Heart right ventricle (tissue), 16 donors: ENCODE results near the gene PLCH1. TPM values are rescaled to one million over a fixed set of nuclear protein-coding genes. Genes with fewer than 3 reads are reported as not detected.

Experiments used
- ATAC-seq, 8 donors: fragments of 200-7000 bp; cut with Tn5 transposase; one replicate each; pipeline ENCODE4 v1.9.1; 2020; ENCODE audit warnings: mild to moderate bottlenecking in 8 of 8, moderate library complexity in 8 of 8, moderate number of reproducible peaks in 1 of 8
- DNase-seq, 2 donors: peaks; one replicate each; pipeline ENCODE4 v3.0.0-alpha.2; 2020
- H3K27ac ChIP-seq, 10 donors: fragments of 200-600 bp; sonication (generic) in 2 of 10; one replicate each; pipeline versions ENCODE4 v1.5.0 to v1.8.0; 2020 to 2022; ENCODE audit warnings: mild to moderate bottlenecking in 3 of 10
- H3K27me3 ChIP-seq, 7 donors: fragments of 200-600 bp; one replicate each; pipeline ENCODE4 v1.8.0; 2021 to 2022; ENCODE audit warnings: mild to moderate bottlenecking in 2 of 7
- H3K36me3 ChIP-seq, 9 donors: fragments of 200-600 bp; sonication (generic) in 1 of 9; one replicate each; pipeline versions ENCODE4 v1.5.0 to v1.8.0; 2020 to 2022; ENCODE audit warnings: mild to moderate bottlenecking in 2 of 9
- H3K4me1 ChIP-seq, 9 donors: fragments of 200-600 bp; sonication (generic) in 1 of 9; one replicate each; pipeline versions ENCODE4 v1.5.0 to v1.8.0; 2020 to 2022; ENCODE audit warnings: mild to moderate bottlenecking in 4 of 9
- H3K4me3 ChIP-seq, 10 donors: fragments of 200-600 bp; sonication (generic) in 2 of 10; one replicate each; pipeline versions ENCODE4 v1.5.0 to v1.8.0; 2020 to 2022; ENCODE audit warnings: mild to moderate bottlenecking in 7 of 10, moderate library complexity in 2 of 10
- H3K9me3 ChIP-seq, 11 donors: fragments of 200-600 bp in 10 of 11; sonication (generic) in 2 of 11; one replicate each; pipeline versions ENCODE4 v1.5.0 to v1.8.0; 2013 to 2022; ENCODE audit warnings: mild to moderate bottlenecking in 2 of 11, control low read depth in 1 of 11, moderate library complexity in 1 of 11
- whole genome bisulfite sequencing, 2 donors: extraction: QIAGEN DNeasy Blood & Tissue Kit; methylation state at CpG; one replicate each; pipeline ENCODE4 v1.1.7; 2013; ENCODE audit warnings: inconsistent platforms in 1 of 2; 5-methylcytosine and 5-hydroxymethylcytosine counted together
- intact Hi-C, 10 donors: fragments of 100-400 bp; cut with DNase I; formaldehyde crosslinking; loops; one replicate each; pipeline versions ENCODE4 v1.11.1 to v1.14.2; 2022
- polyA plus RNA-seq, 2 donors: library from polyadenylated mRNA; stranded (reverse); fragments of 200-250 nt; gene quantifications; one replicate each; pipeline ENCODE4 v1.2.3, GENCODE V29; 2013
- total RNA-seq, 10 donors: library from RNA; stranded (reverse); fragmentation: NEBNext Ultra II Directional in 3 of 10; extraction: Animal tissue kit (Norgen Biotek cat#: 25700) in 3 of 10; gene quantifications; one replicate each; pipeline versions ENCODE4 v1.2.1 to v1.2.4, GENCODE V29; 2021 to 2023
- TF ChIP-seq, protein P1 (sequence below), 9 donors: fragments of 200-600 bp; sonication (generic) in 2 of 9; IDR thresholded peaks; one replicate each; pipeline versions ENCODE4 v1.5.0 to v1.8.0; 2021 to 2022; ENCODE audit warnings: antibody characterized with exemption in 9 of 9, mild to moderate bottlenecking in 5 of 9, moderate library complexity in 1 of 9
- donor health status: Arrhythmogenic right ventricular cardiomyopathy.
- donor health status: ischemic (EF 13 %, LVEDD 7.1; RV severe dilation, severe dysfunction).
- donor health status: healthy with polysubstance abuse.
- donor health status: DM: no; HTN: yes; CAD: no.
- donor health status: DM: no; HTN: no; CAD: no.
- donor health status: ischemic (EF 25% LVEDD 6.9; RV normal size, moderate dysfunction).
- donor health status: ischemic (EF 25% LVEDD 5.7; RV mildly dilated, moderate dysfunction).
- donor health status: healthy.
- donor health status: DM: yes; HTN: yes; CAD: no.
- donor health status: Ischemic cardiomyopathy.
- donor health status: ischemic (EF 35%, LVEDD 5.7; RV mildly dilated, moderate dysfunction).
- donor health status: nonischemic (EF 11% LVEDD 7.7; RV severe dilation, severe dysfunction).
- donor health status: DM: yes; HTN: yes; CAD: no.
- donor health status: PGD.
- donor health status: ischemic (EF 29% LVEDD 5.4; RV normal size, mild dysfunction).
- donor health status: nonischemic (EF 23%, LVEDD 6.1; RV moderate dilation, normal function).

The PLCH1 gene
- total and polyA plus RNA-seq, 12 donors: 0.13 to 2.1 (median 0.51) TPM

DNA sequence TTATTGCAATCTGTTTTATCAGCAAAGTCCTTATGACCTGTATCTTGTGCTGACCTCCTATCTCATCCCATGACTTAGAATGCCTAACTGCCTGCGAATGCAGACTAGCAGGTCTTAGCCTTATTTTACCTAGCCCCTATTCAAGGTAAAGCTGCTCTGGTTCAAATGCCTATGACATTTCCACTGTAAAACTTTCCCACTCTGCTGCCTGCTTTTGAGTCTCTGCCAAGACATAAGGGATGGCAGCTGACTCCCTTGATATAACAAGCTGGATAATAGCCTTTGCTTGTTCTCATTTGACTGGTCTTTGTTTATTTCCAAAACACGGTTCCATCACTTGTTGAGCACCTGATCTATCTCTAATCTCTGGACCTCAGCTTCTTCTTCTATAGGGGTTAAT is 319.5 kb downstream of the PLCH1 start:
- 55 to 63% methylated on average over 2 of the region's 2 CpGs for WGBS, 2 donors
- Histone ChIP-seq H3K4me3 (no peak overlapping the region), H3K4me1 (peaks cover 0 to 6% (median 0%) of the 10 kb centered on the region in 9 donors), H3K27ac (no peak overlapping the region), H3K27me3 (no peaks in the 10 kb centered on the region), H3K36me3 (no peaks in the 10 kb centered on the region), H3K9me3 (peaks cover 0 to 42% (median 15%) of the 10 kb centered on the region in 11 donors)
- intact Hi-C loops: no loop called here
- ATAC-seq (no peak), DNase-seq (no peak)
- TF ChIP-seq, protein P1, sequence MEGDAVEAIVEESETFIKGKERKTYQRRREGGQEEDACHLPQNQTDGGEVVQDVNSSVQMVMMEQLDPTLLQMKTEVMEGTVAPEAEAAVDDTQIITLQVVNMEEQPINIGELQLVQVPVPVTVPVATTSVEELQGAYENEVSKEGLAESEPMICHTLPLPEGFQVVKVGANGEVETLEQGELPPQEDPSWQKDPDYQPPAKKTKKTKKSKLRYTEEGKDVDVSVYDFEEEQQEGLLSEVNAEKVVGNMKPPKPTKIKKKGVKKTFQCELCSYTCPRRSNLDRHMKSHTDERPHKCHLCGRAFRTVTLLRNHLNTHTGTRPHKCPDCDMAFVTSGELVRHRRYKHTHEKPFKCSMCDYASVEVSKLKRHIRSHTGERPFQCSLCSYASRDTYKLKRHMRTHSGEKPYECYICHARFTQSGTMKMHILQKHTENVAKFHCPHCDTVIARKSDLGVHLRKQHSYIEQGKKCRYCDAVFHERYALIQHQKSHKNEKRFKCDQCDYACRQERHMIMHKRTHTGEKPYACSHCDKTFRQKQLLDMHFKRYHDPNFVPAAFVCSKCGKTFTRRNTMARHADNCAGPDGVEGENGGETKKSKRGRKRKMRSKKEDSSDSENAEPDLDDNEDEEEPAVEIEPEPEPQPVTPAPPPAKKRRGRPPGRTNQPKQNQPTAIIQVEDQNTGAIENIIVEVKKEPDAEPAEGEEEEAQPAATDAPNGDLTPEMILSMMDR (IDR thresholded peaks at IDR 0.05): no peak

DNA sequence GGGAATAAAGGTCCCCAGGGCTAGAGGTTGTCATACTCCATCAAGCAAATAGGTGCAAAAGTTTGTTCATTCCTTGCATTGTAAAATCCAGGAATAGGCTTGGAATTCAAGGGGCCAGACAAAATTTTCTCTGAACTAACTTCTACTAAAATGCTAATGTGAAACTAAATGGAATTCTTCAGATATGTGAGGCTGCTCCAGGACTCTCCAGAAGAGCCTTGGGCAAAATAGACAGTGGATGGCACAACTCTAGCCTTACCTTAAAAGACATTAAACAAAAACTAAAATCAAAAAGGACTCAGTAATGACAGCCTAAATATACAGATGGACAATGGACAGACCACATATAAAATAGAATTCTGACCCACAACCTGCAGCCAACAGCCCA is 320.6 kb downstream of the PLCH1 start:
- TF ChIP-seq, protein P1 (IDR thresholded peaks at IDR 0.05): no peak

DNA sequence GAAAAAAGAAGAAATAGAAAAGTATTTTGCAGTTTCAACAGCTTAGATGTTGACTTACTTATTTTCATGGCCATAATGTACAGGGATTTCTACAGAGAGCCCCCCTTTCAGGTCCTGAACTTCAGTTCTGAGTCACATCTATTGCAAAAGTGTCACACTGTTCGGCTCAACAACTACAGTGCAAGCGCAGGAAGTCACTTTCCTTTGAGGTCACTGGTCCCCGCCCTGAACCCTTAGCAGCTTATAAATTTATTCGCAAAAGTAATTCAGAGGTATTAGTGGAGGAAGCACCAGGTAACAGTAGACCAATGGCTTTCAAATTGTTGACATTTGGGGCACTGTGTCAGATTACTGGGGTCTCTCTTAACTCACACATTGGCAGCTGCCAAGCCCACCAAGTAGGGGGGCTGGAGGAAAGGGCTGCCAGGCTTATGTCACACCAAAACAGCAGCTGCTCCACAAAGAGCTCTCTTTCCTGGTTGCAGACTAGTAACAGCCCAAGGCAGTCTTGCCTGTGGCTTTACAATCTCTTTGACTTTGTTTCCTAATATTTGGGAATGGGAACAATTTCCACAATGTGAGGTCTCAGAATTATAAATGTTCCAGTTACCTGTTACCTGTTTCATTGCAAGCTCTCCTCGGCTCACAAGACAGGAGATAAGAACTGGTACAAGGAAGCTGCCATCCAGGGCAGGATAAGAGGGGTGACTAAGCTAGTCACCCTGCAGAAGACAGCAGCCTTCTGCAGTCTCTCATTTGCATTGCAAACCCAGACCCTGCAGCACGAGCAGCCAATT is 321.1 kb downstream of the PLCH1 start:
- H3K4me3 ChIP-seq: no peak overlapping the region
- H3K9me3 ChIP-seq: peaks cover 0 to 30% (median 6%) of the 10 kb centered on the region in 11 donors
- no peaks in the 10 kb centered on the region for H3K27me3 ChIP-seq
- H3K36me3 ChIP-seq: no peaks in the 10 kb centered on the region
- DNase-seq (no peak), ATAC-seq (no peak)
- TF ChIP-seq, protein P1 (IDR thresholded peaks at IDR 0.05): no peak
- WGBS, 2 donors: 63 to 66% methylated on average over 6 of the region's 6 CpGs
- H3K4me1 ChIP-seq: peaks cover 0 to 6% (median 0%) of the 10 kb centered on the region in 9 donors
- no peak overlapping the region for H3K27ac ChIP-seq
- intact Hi-C loops: no loop called here

More for the DNA sequence above, 320.6 kb downstream of the PLCH1 start:
- no peak overlapping the region for H3K27ac ChIP-seq
- ATAC-seq (no peak), DNase-seq (no peak)
- H3K4me1 ChIP-seq: peaks cover 0 to 6% (median 0%) of the 10 kb centered on the region in 9 donors
- no peak overlapping the region for H3K4me3 ChIP-seq
- H3K9me3 ChIP-seq: peaks cover 0 to 36% (median 11%) of the 10 kb centered on the region in 11 donors
- no peaks in the 10 kb centered on the region for H3K36me3 ChIP-seq
- no peaks in the 10 kb centered on the region for H3K27me3 ChIP-seq
- intact Hi-C loops: no loop called here

DNA sequence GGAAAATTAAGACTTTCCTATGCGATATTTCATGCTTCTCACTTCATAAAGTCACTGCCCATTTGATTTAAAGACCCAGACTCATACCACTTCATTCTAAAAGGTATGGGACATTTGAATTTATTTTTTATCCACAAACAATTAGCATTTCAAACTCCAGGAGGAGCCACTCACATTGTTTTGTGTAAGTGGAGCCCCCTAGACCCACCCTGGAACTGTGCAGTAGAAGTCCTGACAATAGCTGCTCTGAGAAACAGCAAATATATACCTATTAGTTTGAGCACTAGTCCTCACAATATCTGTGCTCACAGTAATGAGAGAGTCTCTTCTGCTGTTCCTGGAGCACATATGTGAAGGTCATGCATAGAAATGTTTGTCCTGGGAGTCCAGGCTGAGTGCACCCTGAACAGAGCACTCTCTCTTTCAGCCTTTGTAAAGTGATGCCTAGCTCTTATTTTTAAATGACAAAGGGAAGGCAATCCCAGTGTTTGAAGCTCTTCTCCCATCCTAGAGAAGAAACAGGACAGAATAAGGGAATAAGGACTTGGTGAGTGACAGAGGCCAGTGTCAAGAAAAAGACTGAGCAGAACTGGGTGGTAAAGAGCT is 323.9 kb downstream of the PLCH1 start:
- WGBS, 2 donors: 78 to 82% methylated on average over 1 of the region's 1 CpG
- peaks cover 0 to 6% (median 0%) of the 10 kb centered on the region in 11 donors for H3K9me3 ChIP-seq
- peaks cover 0 to 6% (median 0%) of the 10 kb centered on the region in 9 donors for H3K4me1 ChIP-seq

More for the DNA sequence above, 323.9 kb downstream of the PLCH1 start:
- ATAC-seq: no peak
- TF ChIP-seq, protein P1 (IDR thresholded peaks at IDR 0.05): no peak
- intact Hi-C loops: no loop called here
- Histone ChIP-seq H3K27ac (no peak overlapping the region), H3K36me3 (no peaks in the 10 kb centered on the region), H3K4me3 (no peak overlapping the region), H3K27me3 (no peaks in the 10 kb centered on the region)
- DNase-seq: no peak
